Caco-2 (cell line): ENCODE results near the gene GLT1D1. TPM values are rescaled to one million over a fixed set of nuclear protein-coding genes. Genes with fewer than 3 reads are reported as not detected.

ENCODE experiments used
- BruUV-seq: library from RNA; stranded (reverse); fragments of 400-500 nt; replicated peaks from 2 replicates; lab custom pipeline; 2021; lab: Mats Ljungman, UMichigan
- CTCF ChIA-PET: fragments of 300-600 bp; sonication (Branson Sonifier 250); formaldehyde crosslinking; loops from one replicate; lab custom pipeline; 2022; ENCODE audit warnings: antibody characterized with exemption; lab: Charles Lee
- POLR2A ChIA-PET: fragments of 300-600 bp; sonication (Branson Sonifier 250); formaldehyde crosslinking; loops from one replicate; lab custom pipeline; 2022; ENCODE audit warnings: antibody characterized with exemption; lab: Charles Lee
- DNase-seq, 2 experiments: peaks; one replicate each; pipeline versions ENCODE4 v3.0.0 to v3.0.0-alpha.2; 2020 to 2022
- H3K27me3 ChIP-seq: replicated peaks from 2 replicates; pipeline ENCODE4 v1.6.0; 2011; ENCODE audit warnings: low read length; ENCODE audit not compliant: control insufficient read depth, insufficient read depth
- H3K36me3 ChIP-seq: 2 replicates; pipeline ENCODE4 v1.5.1; 2011; ENCODE audit warnings: low read length; ENCODE audit not compliant: control insufficient read depth, insufficient read depth
- H3K4me1 ChIP-seq: fragments of 250-450 bp; sonication (Bioruptor Pico); 2 replicates; pipeline ENCODE4 v1.5.1; 2020; ENCODE audit warnings: mild to moderate bottlenecking
- H3K4me3 ChIP-seq: 2 replicates; pipeline ENCODE4 v1.5.1; 2011; ENCODE audit warnings: low read depth, mild to moderate bottlenecking, control low read depth, low read length
- H3K9me3 ChIP-seq: fragments of 250-450 bp; sonication (Bioruptor Pico); 2 replicates; pipeline ENCODE4 v1.5.1; 2020; ENCODE audit warnings: mild to moderate bottlenecking, moderate library complexity
- H3K27ac Mint-ChIP-seq: one replicate; pipeline ENCODE4 v1.8.0; 2022; ENCODE audit warnings: mixed read lengths; ENCODE audit not compliant: unreplicated experiment
- H3K27me3 Mint-ChIP-seq: one replicate; pipeline ENCODE4 v1.8.0; 2022; ENCODE audit warnings: mixed read lengths; ENCODE audit not compliant: insufficient read depth, unreplicated experiment
- H3K36me3 Mint-ChIP-seq: one replicate; pipeline ENCODE4 v1.8.0; 2022; ENCODE audit warnings: mild to moderate bottlenecking, mixed read lengths; ENCODE audit not compliant: insufficient read depth, unreplicated experiment
- H3K4me1 Mint-ChIP-seq: one replicate; pipeline ENCODE4 v1.8.0; 2022; ENCODE audit warnings: low read depth, mixed read lengths; ENCODE audit not compliant: unreplicated experiment
- H3K4me3 Mint-ChIP-seq: one replicate; pipeline ENCODE4 v1.8.0; 2022; ENCODE audit warnings: mild to moderate bottlenecking, moderate library complexity, mixed read lengths; ENCODE audit not compliant: unreplicated experiment
- H3K9me3 Mint-ChIP-seq: one replicate; pipeline ENCODE4 v1.8.0; 2022; ENCODE audit warnings: mixed read lengths; ENCODE audit not compliant: unreplicated experiment
- CTCF ChIP-seq, 2 experiments: fragments of 200-600 bp in 1 of 2; IDR thresholded peaks; 1 replicate in 1 of 2; 2 replicates in 1 of 2; pipeline versions ENCODE4 v1.5.1 to v1.8.0; 2011 to 2022; ENCODE audit warnings: antibody characterized with exemption in 1 of 2, control low read depth in 1 of 2, inconsistent platforms in 1 of 2, low read depth in 1 of 2, low read length in 1 of 2, mild to moderate bottlenecking in 1 of 2, moderate library complexity in 1 of 2; ENCODE audit not compliant: insufficient read depth in 1 of 2, severe bottlenecking in 1 of 2, unreplicated experiment in 1 of 2
- intact Hi-C: fragments of 100-400 bp; cut with micrococcal nuclease; formaldehyde crosslinking; loops from one replicate; pipeline ENCODE4 v1.10.0; 2022; ENCODE audit not compliant: unreplicated experiment
- total RNA-seq: library from RNA; stranded (reverse); gene quantifications from 2 replicates; pipeline ENCODE4 v1.2.3, GENCODE V29; 2022

The GLT1D1 gene
- total RNA-seq, 1 experiment from 2014 or later, result not detected

- Histone ChIP-seq H3K27me3 (no peaks in the 10 kb centered on the region), H3K4me1 (no peaks in the 10 kb centered on the region), H3K9me3 (no peaks in the 10 kb centered on the region), H3K36me3 (no peaks in the 10 kb centered on the region), H3K4me3 (no peak overlapping the region)
- H3K27me3 Mint-ChIP-seq, result no peaks in the 10 kb centered on the region
- CTCF ChIA-PET, result no interaction called here
- H3K4me1 Mint-ChIP-seq, result no peaks in the 10 kb centered on the region
- no TSS peak for BruUV-seq
- no peak overlapping the region for H3K27ac Mint-ChIP-seq
- intact Hi-C loops, result no loop called here
- no peaks in the 10 kb centered on the region for H3K36me3 Mint-ChIP-seq
- POLR2A ChIA-PET, result no interaction called here
- H3K9me3 Mint-ChIP-seq, result no peaks in the 10 kb centered on the region
- H3K4me3 Mint-ChIP-seq, result no peak overlapping the region
- DNase-seq, result no peak
- TF ChIP-seq CTCF (IDR thresholded peaks at IDR 0.05; ENCODE audit: insufficient read depth in 1 of 2, low read depth in 1 of 2, low read length in 1 of 2, severe bottlenecking in 1 of 2, unreplicated experiment in 1 of 2), result no peak
Measured at GRCh38 chr12:128944956-128945355, 91.7 kb downstream of the GLT1D1 start.

DNA sequence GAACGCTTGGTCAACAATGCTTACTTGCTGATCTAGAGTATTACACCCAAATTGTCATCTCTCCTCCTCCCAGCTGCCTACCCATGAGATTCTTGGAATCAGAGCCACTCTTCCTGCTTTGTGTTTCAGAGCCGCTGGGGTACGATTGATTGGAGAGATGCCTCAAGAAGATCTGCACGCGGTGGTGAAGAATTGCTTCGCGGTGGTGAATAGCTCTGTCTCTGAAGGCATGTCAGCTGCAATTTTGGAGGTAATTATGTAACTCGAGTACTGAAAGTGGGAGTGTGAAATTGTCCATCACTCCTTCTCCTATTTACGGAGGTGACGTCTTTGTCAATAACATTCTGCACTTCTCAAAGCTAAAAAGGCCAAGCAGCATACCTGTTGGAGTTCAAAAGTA lies 93.9 kb downstream of the GLT1D1 start:
- no TSS peak for BruUV-seq
- no peaks in the 10 kb centered on the region for H3K9me3 Mint-ChIP-seq

DNA sequence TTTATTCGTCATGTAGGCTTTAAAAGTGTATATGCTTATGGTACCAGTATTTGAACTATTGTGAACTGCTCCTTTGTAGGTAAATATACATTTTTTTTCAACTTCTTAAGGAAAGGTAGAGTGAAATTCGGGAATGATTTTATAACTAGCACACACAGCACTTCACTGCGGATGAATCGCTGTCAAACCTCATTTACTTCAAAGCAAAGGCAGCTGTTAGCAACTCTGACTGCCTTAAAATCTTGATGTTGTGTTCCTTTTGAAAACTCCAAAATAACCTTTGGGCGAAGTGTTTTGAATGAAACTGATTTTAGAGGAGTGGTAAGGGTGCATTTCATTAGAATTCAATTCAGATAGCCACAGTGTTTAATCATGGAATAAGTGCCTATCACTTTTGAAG lies 95.8 kb downstream of the GLT1D1 start:
- intact Hi-C loops, result no loop called here
- Mint-ChIP-seq H3K4me3 (no peak overlapping the region), H3K9me3 (no peaks in the 10 kb centered on the region), H3K27ac (no peak overlapping the region), H3K27me3 (no peaks in the 10 kb centered on the region), H3K4me1 (no peaks in the 10 kb centered on the region), H3K36me3 (no peaks in the 10 kb centered on the region)
- H3K36me3 ChIP-seq, result no peaks in the 10 kb centered on the region
- TF ChIP-seq CTCF (IDR thresholded peaks at IDR 0.05; ENCODE audit: insufficient read depth in 1 of 2, low read depth in 1 of 2, low read length in 1 of 2, severe bottlenecking in 1 of 2, unreplicated experiment in 1 of 2), result no peak
- CTCF ChIA-PET, result no interaction called here
- POLR2A ChIA-PET, result no interaction called here
- H3K4me1 ChIP-seq, result no peaks in the 10 kb centered on the region
- BruUV-seq, result no TSS peak
- H3K27me3 ChIP-seq, result no peaks in the 10 kb centered on the region
- H3K4me3 ChIP-seq, result no peak overlapping the region
- no peak for DNase-seq
- no peaks in the 10 kb centered on the region for H3K9me3 ChIP-seq

More for the DNA sequence above, 93.9 kb downstream of the GLT1D1 start:
- no peaks in the 10 kb centered on the region for H3K27me3 ChIP-seq
- no peaks in the 10 kb centered on the region for H3K4me1 ChIP-seq
- no peaks in the 10 kb centered on the region for H3K36me3 ChIP-seq
- H3K27ac Mint-ChIP-seq, result no peak overlapping the region
- ChIA-PET POLR2A (no interaction called here), CTCF (no interaction called here)
- H3K36me3 Mint-ChIP-seq, result no peaks in the 10 kb centered on the region
- no peak for DNase-seq
- H3K27me3 Mint-ChIP-seq, result no peaks in the 10 kb centered on the region
- no peaks in the 10 kb centered on the region for H3K9me3 ChIP-seq
- no peak overlapping the region for H3K4me3 Mint-ChIP-seq
- intact Hi-C loops, result no loop called here
- H3K4me1 Mint-ChIP-seq, result no peaks in the 10 kb centered on the region
- no peak overlapping the region for H3K4me3 ChIP-seq
- TF ChIP-seq CTCF (IDR thresholded peaks at IDR 0.05; ENCODE audit: insufficient read depth in 1 of 2, low read depth in 1 of 2, low read length in 1 of 2, severe bottlenecking in 1 of 2, unreplicated experiment in 1 of 2), result no peak
